ENCODE measurements around the gene IQSEC1. TPM values are rescaled to one million over a fixed set of nuclear protein-coding genes. Genes with fewer than 3 reads are reported as not detected.

The IQSEC1 gene
- total RNA-seq, 4 donors from 2014 or later, result 13.7 to 59.4 (median 35.5) TPM

- Histone ChIP-seq H3K36me3 (no peaks in the 10 kb centered on the region), H3K4me1 (peaks cover 0 to 17% (median 6%) of the 10 kb centered on the region in 4 donors), H3K4me3 (no peak overlapping the region), H3K9me3 (no peaks in the 10 kb centered on the region), H3K27ac (no peak overlapping the region), H3K27me3 (no peaks in the 10 kb centered on the region)
- no peak for DNase-seq
- TF ChIP-seq CTCF (IDR thresholded peaks at IDR 0.05), result no peak
- no peak for TF ChIP-seq POLR2A (IDR thresholded peaks at IDR 0.05)
Observed at GRCh38 chr3:13080591-13080990, 7.4 kb upstream of the IQSEC1 start.

GRCh38 chr3:13080026-13080425 lies 6.8 kb upstream of the IQSEC1 start:
- no peak overlapping the region for H3K4me3 ChIP-seq
- no peaks in the 10 kb centered on the region for H3K27me3 ChIP-seq
- H3K4me1 ChIP-seq, result peaks cover 0 to 13% (median 6%) of the 10 kb centered on the region in 4 donors
- H3K27ac ChIP-seq, result no peak overlapping the region
- no peaks in the 10 kb centered on the region for H3K9me3 ChIP-seq
- DNase-seq, result no peak
- no peaks in the 10 kb centered on the region for H3K36me3 ChIP-seq
- TF ChIP-seq POLR2A (IDR thresholded peaks at IDR 0.05) (no peak), CTCF (IDR thresholded peaks at IDR 0.05) (no peak)

GRCh38 chr3:13079510-13079909 lies 6.3 kb upstream of the IQSEC1 start:
- TF ChIP-seq POLR2A (IDR thresholded peaks at IDR 0.05) (no peak), CTCF (IDR thresholded peaks at IDR 0.05) (no peak)
- Histone ChIP-seq H3K27ac (no peak overlapping the region), H3K4me1 (peaks cover 0 to 13% (median 6%) of the 10 kb centered on the region in 4 donors), H3K36me3 (no peaks in the 10 kb centered on the region), H3K4me3 (no peak overlapping the region), H3K27me3 (no peaks in the 10 kb centered on the region), H3K9me3 (no peaks in the 10 kb centered on the region)
- no peak for DNase-seq

- Histone ChIP-seq H3K9me3 (no peaks in the 10 kb centered on the region), H3K36me3 (no peaks in the 10 kb centered on the region), H3K4me1 (peaks cover 0 to 10% (median 4%) of the 10 kb centered on the region in 4 donors), H3K27ac (no peak overlapping the region), H3K4me3 (no peak overlapping the region), H3K27me3 (no peaks in the 10 kb centered on the region)
- DNase-seq, result no peak
- TF ChIP-seq CTCF (IDR thresholded peaks at IDR 0.05) (no peak), POLR2A (IDR thresholded peaks at IDR 0.05) (no peak)
Observed at GRCh38 chr3:13079051-13079450, 5.8 kb upstream of the IQSEC1 start.

GRCh38 chr3:13078163-13078905 lies 5.1 kb upstream of the IQSEC1 start:
- no peak overlapping the region for H3K27ac ChIP-seq
- no peaks in the 10 kb centered on the region for H3K36me3 ChIP-seq
- no peaks in the 10 kb centered on the region for H3K9me3 ChIP-seq
- TF ChIP-seq CTCF (IDR thresholded peaks at IDR 0.05) (no peak), POLR2A (IDR thresholded peaks at IDR 0.05) (no peak)
- peaks cover 0 to 3% of the 10 kb centered on the region in 2 donors for H3K27me3 ChIP-seq
- no peak for DNase-seq
- peaks cover 0 to 7% (median 1%) of the 10 kb centered on the region in 4 donors for H3K4me1 ChIP-seq
- H3K4me3 ChIP-seq, result no peak overlapping the region

Data from Peyer's patch (tissue), 4 donors.